ENCODE results near the gene IRF9. TPM values are rescaled to one million over a fixed set of nuclear protein-coding genes. Genes with fewer than 3 reads are reported as not detected.

Gene IRF9
- total and polyA plus RNA-seq, 2 experiments from 2014 or later = 8.2 to 8.4 TPM

- H4K20me1 ChIP-seq (replicated peaks; ENCODE audit: insufficient read depth) = no peaks in the 10 kb centered on the region; the same call in none of the 2 replicates
- H3F3A ChIP-seq (replicated peaks; ENCODE audit: low read depth) = peaks cover 6% of the 10 kb centered on the region; the same call in 1 of the 2 replicates
- peaks cover 16% of the 10 kb centered on the region; the same call in 1 of the 2 replicates for H3K36me3 ChIP-seq (ENCODE audit: insufficient read depth)
- H3K4me2 ChIP-seq = peak overlapping the region; percentile 78
- Mint-ChIP-seq H3K27me3 (ENCODE audit: insufficient read depth, low read depth, poor library complexity) (peaks cover 21% of the 10 kb centered on the region), H3K27ac (no peak overlapping the region), H3K4me3 (peak overlapping the region; percentile 93), H3K4me1 (peaks cover 16% of the 10 kb centered on the region), H3K36me3 (ENCODE audit: low read depth) (peaks cover 37% of the 10 kb centered on the region), H3K9me3 (peaks cover 3% of the 10 kb centered on the region; the same call in 1 of the 3 replicates)
- no peaks in the 10 kb centered on the region for H3K27me3 ChIP-seq (ENCODE audit: insufficient read depth)
- H3K9me2 ChIP-seq (ENCODE audit: insufficient read depth) = no peaks in the 10 kb centered on the region
- H2AFZ ChIP-seq = no peak overlapping the region
- H3K27ac ChIP-seq (ENCODE audit: low read depth) = no peak overlapping the region
- H3K4me3 ChIP-seq = peak overlapping the region; percentile 77
- TF ChIP-seq NANOG (IDR thresholded peaks at IDR 0.05; ENCODE audit: borderline replicate concordance) = no peak
- no peak for TF ChIP-seq STAT1 (IDR thresholded peaks at IDR 0.05; ENCODE audit: unreplicated experiment)
- DNase-seq (ENCODE audit: low spot score) (no peak), ATAC-seq (no peak)
- peaks cover 11% of the 10 kb centered on the region for H3K79me2 ChIP-seq (replicated peaks; ENCODE audit: insufficient read depth)
- H3K4me1 ChIP-seq (ENCODE audit: insufficient read depth) = peaks cover 6% of the 10 kb centered on the region
These were observed 44.8 kb upstream of the IRF9 start for GRCh38 chr14:24116128-24116814.

- no peaks in the 10 kb centered on the region for H3K9me2 ChIP-seq (ENCODE audit: insufficient read depth)
- TF ChIP-seq CREB1 (CRISPR knock-in tag; IDR thresholded peaks at IDR 0.05; ENCODE audit: low read depth) = no peak
- no peak for TF ChIP-seq JUNB (IDR thresholded peaks at IDR 0.05; ENCODE audit: unreplicated experiment)
- TF ChIP-seq ETS1 (IDR thresholded peaks at IDR 0.05) = no peak
- TF ChIP-seq ZNF462 (CRISPR knock-in tag; IDR thresholded peaks at IDR 0.05) = no peak
- TF ChIP-seq ZNF114 (CRISPR knock-in tag; IDR thresholded peaks at IDR 0.05) = no peak
- no peak for TF ChIP-seq POLR2AphosphoS5 (IDR thresholded peaks at IDR 0.05; ENCODE audit: low read depth)
- TF ChIP-seq EZH2 (IDR thresholded peaks at IDR 0.05; ENCODE audit: low read depth, unreplicated experiment) = no peak
- no peak for TF ChIP-seq EZH2phosphoT487 (IDR thresholded peaks at IDR 0.05; ENCODE audit: unreplicated experiment)
- TF ChIP-seq CTCF (conservative IDR thresholded peaks at IDR 0.05; ENCODE audit: low read depth in 2 of 2) = no peak
- no peak for TF ChIP-seq STAT1 (IDR thresholded peaks at IDR 0.05; ENCODE audit: unreplicated experiment)
- TF ChIP-seq ZNF331 (CRISPR knock-in tag; IDR thresholded peaks at IDR 0.05; ENCODE audit: low read depth) = no peak
- no peak for TF ChIP-seq NANOG (IDR thresholded peaks at IDR 0.05; ENCODE audit: borderline replicate concordance)
These were observed 43.9 kb upstream of the IRF9 start for GRCh38 chr14:24117179-24117578.

More at GRCh38 chr14:24117179-24117578, 43.9 kb upstream of the IRF9 start:
- H3K36me3 ChIP-seq (ENCODE audit: insufficient read depth) = peaks cover 16% of the 10 kb centered on the region; the same call in 1 of the 2 replicates
- peaks cover 6% of the 10 kb centered on the region; the same call in 1 of the 2 replicates for H3F3A ChIP-seq (replicated peaks; ENCODE audit: low read depth)
- DNase-seq (ENCODE audit: low spot score) (no peak), ATAC-seq (no peak)
- Mint-ChIP-seq H3K27ac (no peak overlapping the region), H3K4me3 (no peak overlapping the region), H3K27me3 (ENCODE audit: insufficient read depth, low read depth, poor library complexity) (peaks cover 21% of the 10 kb centered on the region), H3K4me1 (peaks cover 16% of the 10 kb centered on the region), H3K9me3 (peaks cover 3% of the 10 kb centered on the region; the same call in 1 of the 3 replicates), H3K36me3 (ENCODE audit: low read depth) (peaks cover 42% of the 10 kb centered on the region)
- H3K4me2 ChIP-seq = no peak overlapping the region
- H3K4me3 ChIP-seq = no peak overlapping the region
- no peak overlapping the region for H2AFZ ChIP-seq
- H4K20me1 ChIP-seq (replicated peaks; ENCODE audit: insufficient read depth) = no peaks in the 10 kb centered on the region; the same call in none of the 2 replicates
- H3K79me2 ChIP-seq (replicated peaks; ENCODE audit: insufficient read depth) = peaks cover 11% of the 10 kb centered on the region
- H3K27me3 ChIP-seq (ENCODE audit: insufficient read depth) = no peaks in the 10 kb centered on the region
- peaks cover 6% of the 10 kb centered on the region for H3K4me1 ChIP-seq (ENCODE audit: insufficient read depth)
- H3K27ac ChIP-seq (ENCODE audit: low read depth) = no peak overlapping the region

Measured in GM23338 (cell line).